Raji (cell line): ENCODE data around the gene TNNT2.

Source experiments
- POLR2A ChIP-seq: IDR thresholded peaks from 2 replicates; pipeline ENCODE4 v1.6.1; 2011; ENCODE audit warnings: low read depth, low read length, control low read depth; ENCODE audit not compliant: insufficient read depth

The TNNT2 gene

GRCh38 chr1:201357636-201358348 lies 19.7 kb downstream of the TNNT2 start:
- TF ChIP-seq POLR2A: no peak

- TF ChIP-seq POLR2A: no peak
These were observed 20.3 kb downstream of the TNNT2 start for GRCh38 chr1:201357211-201357610.

GRCh38 chr1:201356701-201357100 lies 20.8 kb downstream of the TNNT2 start:
- no peak for TF ChIP-seq POLR2A

- TF ChIP-seq POLR2A: no peak
These were observed 21.2 kb downstream of the TNNT2 start for GRCh38 chr1:201356236-201356635.

- TF ChIP-seq POLR2A: no peak
These were observed 22.0 kb downstream of the TNNT2 start for GRCh38 chr1:201355471-201355870.

GRCh38 chr1:201354901-201355295 lies 22.6 kb downstream of the TNNT2 start:
- no peak for TF ChIP-seq POLR2A

- TF ChIP-seq POLR2A: no peak
These were observed 23.2 kb downstream of the TNNT2 start for GRCh38 chr1:201354151-201354900.

GRCh38 chr1:201353186-201353940 lies 24.1 kb downstream of the TNNT2 start:
- no peak for TF ChIP-seq POLR2A

GRCh38 chr1:201351617-201352016 lies 25.9 kb downstream of the TNNT2 start:
- TF ChIP-seq POLR2A: no peak

- no peak for TF ChIP-seq POLR2A
These were observed 26.6 kb downstream of the TNNT2 start for GRCh38 chr1:201350884-201351283.

- no peak for TF ChIP-seq POLR2A
These were observed 27.1 kb downstream of the TNNT2 start for GRCh38 chr1:201350361-201350725.

GRCh38 chr1:201349092-201349491 lies 28.4 kb downstream of the TNNT2 start:
- TF ChIP-seq POLR2A: no peak

- TF ChIP-seq POLR2A: no peak
These were observed 29.3 kb downstream of the TNNT2 start for GRCh38 chr1:201348211-201348566.

GRCh38 chr1:201347498-201348210 lies 29.8 kb downstream of the TNNT2 start:
- no peak for TF ChIP-seq POLR2A

- no peak for TF ChIP-seq POLR2A
These were observed 30.5 kb downstream of the TNNT2 start for GRCh38 chr1:201346987-201347386.
